ENCODE results near the gene DBNDD1. TPM values are rescaled to one million over a fixed set of nuclear protein-coding genes. Genes with fewer than 3 reads are reported as not detected.

The DBNDD1 gene
- total and polyA plus RNA-seq, 10 of the 15 experiments (the other 5 are each of a cell fraction or from before 2014, with no cell fraction given): 0.06 to 4.6 (median 0.55) TPM

GRCh38 chr16:90009172-90009899 lies 9.9 kb downstream of the DBNDD1 start:
- CTCF ChIA-PET: interaction anchor here (1.1 to 1.3 kb wide), 2 partner anchors 9 to 72 kb away, joined by 3 read pairs; no protein-coding TSS in a partner anchor
- peaks cover 9% of the 10 kb centered on the region for H3K4me1 ChIP-seq (ENCODE audit: control insufficient read depth, insufficient read depth, low read length)
- no peaks in the 10 kb centered on the region for H3K79me2 ChIP-seq (ENCODE audit: control insufficient read depth, insufficient read depth, low read length)
- BruUV-seq (replicated peaks): no TSS peak
- H4K20me1 ChIP-seq (ENCODE audit: control insufficient read depth, insufficient read depth): no peaks in the 10 kb centered on the region
- FAIRE-seq (no peak), ATAC-seq (no peak), DNase-seq (ENCODE audit: low read depth, low spot score) (no peak)
- H3K36me3 ChIP-seq (ENCODE audit: control insufficient read depth in 2 of 2, insufficient read depth in 2 of 2, low read length in 1 of 2): no peaks in the 10 kb centered on the region
- peak overlapping the region; percentile 77 for H3K4me2 ChIP-seq (ENCODE audit: control insufficient read depth, insufficient read depth)
- H3K27me3 ChIP-seq (replicated peaks in 1 of 2; ENCODE audit: control insufficient read depth in 2 of 2, insufficient read depth in 2 of 2, low read length in 1 of 2): no peaks in the 10 kb centered on the region
- in situ Hi-C loops (cut with MboI): no loop called here
- H3K9ac ChIP-seq (ENCODE audit: control insufficient read depth, insufficient read depth, low read length): no peak overlapping the region
- no peak for TF ChIP-seq IRF4 (IDR thresholded peaks at IDR 0.05; ENCODE audit: low read depth, low read length)
- TF ChIP-seq USF2 (IDR thresholded peaks at IDR 0.05; ENCODE audit: borderline replicate concordance, low read depth, low read length): no peak
- no peak for TF ChIP-seq CEBPZ (IDR thresholded peaks at IDR 0.05; ENCODE audit: low read depth, low read length)
- no peak for TF ChIP-seq HDAC2 (IDR thresholded peaks at IDR 0.05)
- no peak for TF ChIP-seq NR2F1 (conservative IDR thresholded peaks at IDR 0.05)
- TF ChIP-seq SMARCA5 (IDR thresholded peaks at IDR 0.05): no peak
- TF ChIP-seq CHD2 (IDR thresholded peaks at IDR 0.05; ENCODE audit: borderline replicate concordance, low read depth, low read length): no peak
- no peak for TF ChIP-seq RAD51 (IDR thresholded peaks at IDR 0.05)
- TF ChIP-seq FOXK2 (IDR thresholded peaks at IDR 0.05): no peak
- no peak for TF ChIP-seq SREBF1 (IDR thresholded peaks at IDR 0.05; ENCODE audit: low read length)
- no peak for TF ChIP-seq MTA3 (IDR thresholded peaks at IDR 0.05; ENCODE audit: borderline replicate concordance, low read length)
- TF ChIP-seq STAT3 (IDR thresholded peaks at IDR 0.05; ENCODE audit: low read depth, low read length): no peak
- no peak for TF ChIP-seq ZNF384 (IDR thresholded peaks at IDR 0.05; ENCODE audit: borderline replicate concordance, low read depth, low read length)
- TF ChIP-seq RFX5 (IDR thresholded peaks at IDR 0.05; ENCODE audit: low read depth, low read length): no peak
- no peak for TF ChIP-seq BACH1 (IDR thresholded peaks at IDR 0.05; ENCODE audit: borderline replicate concordance)
- TF ChIP-seq ZNF687 (IDR thresholded peaks at IDR 0.05): no peak
- no peak for TF ChIP-seq JUNB (IDR thresholded peaks at IDR 0.05)
- no peak for TF ChIP-seq KAT2A (conservative IDR thresholded peaks at IDR 0.05; ENCODE audit: control insufficient read depth, low read depth, low read length)
- TF ChIP-seq WRNIP1 (IDR thresholded peaks at IDR 0.05; ENCODE audit: borderline replicate concordance, low read depth, low read length): no peak
- RAD21 ChIA-PET (ENCODE audit: unreplicated experiment): no interaction called here
- peak overlapping the region; percentile 5; the same call in 1 of the 2 replicates for H3K4me3 ChIP-seq
- H3K27ac ChIP-seq (ENCODE audit: control insufficient read depth, insufficient read depth): no peak overlapping the region
- no peak overlapping the region for H2AFZ ChIP-seq (ENCODE audit: control insufficient read depth, low read depth, low read length)
- SMC1A ChIA-PET (ENCODE audit: uncharacterized antibody, unreplicated experiment): no interaction called here
- POLR2A ChIA-PET: no interaction called here
- intact Hi-C loops (cut with micrococcal nuclease; ENCODE audit: unreplicated experiment): no loop called here
- no peaks in the 10 kb centered on the region for H3K9me3 ChIP-seq (replicated peaks; ENCODE audit: control insufficient read depth, insufficient read depth, low read length)
- WGBS (ENCODE audit: insufficient coverage, insufficient replicate concordance, low lambda C conversion rate, missing lambda C conversion rate): 31% methylated on average over 22 of the region's 22 CpGs
